Kidney (tissue), 14 donors: Measurements from ENCODE around the gene USP28. TPM values are rescaled to one million over a fixed set of nuclear protein-coding genes. Genes with fewer than 3 reads are reported as not detected.

Source experiments
- DNase-seq, 5 donors: peaks; one replicate each; pipeline ENCODE4 v3.0.0-alpha.2; 2013 to 2020
- FAIRE-seq: peaks from 2 replicates; lab custom pipeline; 2012; peaks lifted over from hg19 to GRCh38; lab: Jason Lieb, UNC
- H3K27ac ChIP-seq, 2 donors: one replicate each; pipeline ENCODE4 v1.7.0; 2013; ENCODE audit warnings: low read depth in 2 of 2, low read length in 2 of 2, inconsistent platforms in 1 of 2
- H3K27me3 ChIP-seq: one replicate; pipeline ENCODE4 v1.7.1; 2013; ENCODE audit warnings: low read length, inconsistent platforms; ENCODE audit not compliant: control insufficient read depth, insufficient read depth
- H3K36me3 ChIP-seq, 3 donors: one replicate each; pipeline versions ENCODE4 v1.7.0 to v1.7.1; 2013; ENCODE audit warnings: low read length in 3 of 3, control low read depth in 1 of 3, inconsistent platforms in 1 of 3; ENCODE audit not compliant: insufficient read depth in 3 of 3, control insufficient read depth in 2 of 3
- H3K4me1 ChIP-seq, 3 donors: one replicate each; pipeline versions ENCODE4 v1.7.0 to v1.7.1; 2013; ENCODE audit warnings: low read length in 3 of 3, inconsistent platforms in 1 of 3, low read depth in 1 of 3; ENCODE audit not compliant: control insufficient read depth in 2 of 3, insufficient read depth in 2 of 3
- H3K4me3 ChIP-seq, 3 donors: one replicate each; pipeline versions ENCODE4 v1.7.0 to v1.8.1; 2013; ENCODE audit warnings: low read length in 3 of 3, control low read depth in 1 of 3, inconsistent platforms in 1 of 3
- H3K9ac ChIP-seq, 3 donors: one replicate each; pipeline versions ENCODE4 v1.7.0 to v1.7.1; 2013; ENCODE audit warnings: low read length in 3 of 3, control low read depth in 1 of 3, inconsistent platforms in 1 of 3
- H3K9me3 ChIP-seq, 3 donors: one replicate each; pipeline versions ENCODE4 v1.7.0 to v1.7.1; 2013; ENCODE audit warnings: low read length in 3 of 3, control low read depth in 1 of 3, inconsistent platforms in 1 of 3; ENCODE audit not compliant: control insufficient read depth in 2 of 3, insufficient read depth in 1 of 3
- CTCF ChIP-seq: IDR thresholded peaks from 3 replicates; pipeline ENCODE4 v1.5.1; 2012; ENCODE audit warnings: mild to moderate bottlenecking, moderate library complexity, borderline replicate concordance; ENCODE audit not compliant: insufficient read depth; ENCODE audit errors: extremely low read depth
- intact Hi-C: fragments of 100-400 bp; cut with DNase I; formaldehyde crosslinking; loops from one replicate; pipeline ENCODE4 v1.11.1; 2022
- polyA plus RNA-seq: library from polyadenylated mRNA; stranded (reverse); fragments of 350-450 nt; fragmentation: Illumina TruSeq; extraction: RNeasy Lipid Tissue Mini Kit (QIAGEN cat#74804); gene quantifications from one replicate; pipeline ENCODE4 v1.2.3, GENCODE V29; 2014; ENCODE audit warnings: low read depth, low replicate concordance; ENCODE audit not compliant: insufficient read depth
- total RNA-seq: library from RNA; stranded (reverse); fragmentation: NEBNext Ultra II Directional; extraction: Animal tissue kit (Norgen Biotek cat#: 25700); gene quantifications from one replicate; pipeline ENCODE4 v1.2.1, GENCODE V29; 2021
- donor health status: control.
- donor health status: control.
- donor health status: control.
- donor health status: control.
- donor health status: control.
- donor health status: DM: yes; HTN: yes; CAD: no.
- donor health status: Normal renal cell carcinoma (clear cell type).

The USP28 gene
- total and polyA plus RNA-seq, 2 donors from 2014 or later, result 5.3 to 19.4 TPM

GRCh38 chr11:113838005-113838404 lies 37.4 kb downstream of the USP28 start:
- intact Hi-C loops, result no loop called here
- no peaks in the 10 kb centered on the region for H3K9me3 ChIP-seq
- no peak overlapping the region for H3K9ac ChIP-seq
- FAIRE-seq, result no peak
- no peak for TF ChIP-seq CTCF
- no peaks in the 10 kb centered on the region for H3K27me3 ChIP-seq
- no peak for DNase-seq
- peaks cover 0 to 29% (median 10%) of the 10 kb centered on the region in 3 donors for H3K36me3 ChIP-seq
- H3K4me3 ChIP-seq, result no peak overlapping the region
- H3K4me1 ChIP-seq, result no peaks in the 10 kb centered on the region
- H3K27ac ChIP-seq, result no peak overlapping the region

GRCh38 chr11:113835306-113835705 lies 40.1 kb downstream of the USP28 start:
- intact Hi-C loops, result no loop called here
- DNase-seq (no peak), FAIRE-seq (no peak)
- Histone ChIP-seq H3K27ac (no peak overlapping the region), H3K9ac (no peak overlapping the region), H3K4me3 (no peak overlapping the region), H3K9me3 (no peaks in the 10 kb centered on the region), H3K4me1 (no peaks in the 10 kb centered on the region), H3K36me3 (peaks cover 0 to 18% (median 10%) of the 10 kb centered on the region in 3 donors), H3K27me3 (no peaks in the 10 kb centered on the region)
- TF ChIP-seq CTCF, result no peak

GRCh38 chr11:113833151-113833550 lies 42.2 kb downstream of the USP28 start:
- Histone ChIP-seq H3K4me3 (no peak overlapping the region), H3K27me3 (no peaks in the 10 kb centered on the region), H3K9me3 (no peaks in the 10 kb centered on the region), H3K4me1 (no peaks in the 10 kb centered on the region), H3K9ac (no peak overlapping the region), H3K36me3 (peaks cover 3 to 17% (median 9%) of the 10 kb centered on the region in 3 donors), H3K27ac (no peak overlapping the region)
- TF ChIP-seq CTCF, result no peak
- FAIRE-seq (no peak), DNase-seq (no peak)
- intact Hi-C loops, result no loop called here

DNA sequence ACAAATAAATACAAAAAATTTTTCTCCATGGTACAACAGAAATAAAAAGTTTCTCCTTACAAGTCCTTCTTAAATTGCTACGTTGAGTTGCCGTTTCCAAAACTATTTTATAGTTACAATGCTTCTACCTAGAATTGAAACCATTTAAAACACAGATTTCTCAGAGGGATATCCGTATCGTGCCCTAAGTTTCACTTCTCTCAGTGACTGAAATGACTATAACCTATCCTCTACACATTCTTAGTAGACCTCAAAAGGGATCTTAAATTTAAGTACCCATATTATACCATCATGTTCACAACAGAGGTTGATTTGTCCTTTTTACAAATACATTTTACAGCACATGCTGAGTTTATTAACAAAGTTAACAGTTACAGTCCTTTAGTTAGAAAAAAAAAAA lies 44.1 kb downstream of the USP28 start:
- DNase-seq (no peak), FAIRE-seq (no peak)
- TF ChIP-seq CTCF, result no peak
- H3K27ac ChIP-seq, result no peak overlapping the region
- peaks cover 3 to 10% (median 3%) of the 10 kb centered on the region in 3 donors for H3K36me3 ChIP-seq
- H3K4me1 ChIP-seq, result no peaks in the 10 kb centered on the region
- H3K9me3 ChIP-seq, result no peaks in the 10 kb centered on the region
- H3K4me3 ChIP-seq, result no peak overlapping the region
- intact Hi-C loops, result no loop called here
- H3K9ac ChIP-seq, result no peak overlapping the region
- H3K27me3 ChIP-seq, result no peaks in the 10 kb centered on the region
